Activated T-helper 1 cell treated with anti-CD3 and anti-CD28 coated beads, Interleukin-12 subunit alpha, Interleukin-12 subunit beta, Interleukin-2, Interleukin-4 antibody, amounts not matched to agents 30 ng/mL and 10 ng/mL and 1 ng/mL, durations not matched to agents 14 hours and 24 hours and 36 hours (primary cell): ENCODE measurements around the gene UNCX. TPM values are rescaled to one million over a fixed set of nuclear protein-coding genes. Genes with fewer than 3 reads are reported as not detected.

Experiments
- total RNA-seq: library from RNA; stranded (reverse); gene quantifications from 2 replicates; pipeline ENCODE4 v1.2.3, GENCODE V29; 2022

Gene UNCX
- total RNA-seq, 1 donor from 2014 or later: not detected

Other genes starting within 250 kb of the UNCX start
- gene CYP2W1, start 249.7 kb upstream of the UNCX start, total RNA-seq: not detected in 2 replicates
- 2.2 and 2.8 TPM in 2 replicates for gene GPR146, start 188.3 kb upstream of the UNCX start, total RNA-seq
- not detected in 2 replicates for gene GPER1, start 144.8 kb upstream of the UNCX start, total RNA-seq
- 21.2 and 21.9 TPM in 2 replicates for gene ZFAND2A, start 72.7 kb upstream of the UNCX start, total RNA-seq
- 1.9 and 2.2 TPM in 2 replicates for gene MICALL2, start 226.6 kb downstream of the UNCX start, total RNA-seq